Measurements from ENCODE around the gene GALNT3.

The GALNT3 gene

DNA sequence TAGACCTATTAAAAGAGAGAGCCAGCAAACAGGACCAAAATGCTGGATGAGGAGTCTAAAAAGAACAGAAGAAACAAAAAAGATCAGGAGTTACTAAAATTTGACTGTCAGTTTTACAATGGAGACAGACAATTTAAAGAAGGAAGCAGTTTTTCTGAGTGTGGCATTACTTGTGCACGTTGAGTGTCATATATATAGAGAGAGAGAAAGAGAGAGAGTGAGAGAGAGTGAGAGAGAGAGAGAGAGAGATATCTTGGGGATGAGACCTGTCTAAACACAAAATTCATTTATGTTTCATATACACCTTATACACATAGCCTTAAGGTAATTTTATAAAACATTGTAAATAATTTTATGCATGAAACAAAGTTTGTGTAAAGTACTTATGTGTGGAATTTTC lies 2.1 kb upstream of the GALNT3 start:
- no peak for DNase-seq (ENCODE audit: low spot score)

- no peak for DNase-seq (ENCODE audit: low spot score)
These were observed 964 bp upstream of the GALNT3 start for GRCh38 chr2:165795011-165795410.

GRCh38 chr2:165794536-165794928 lies 485 bp upstream of the GALNT3 start:
- peak; percentile 62 for DNase-seq (ENCODE audit: low spot score)

- DNase-seq (ENCODE audit: low spot score), result peak; percentile 63
These were observed 777 bp downstream of the GALNT3 start for GRCh38 chr2:165793161-165793778.

GRCh38 chr2:165792104-165792454 lies 2.0 kb downstream of the GALNT3 start:
- DNase-seq (ENCODE audit: low spot score), result no peak

DNA sequence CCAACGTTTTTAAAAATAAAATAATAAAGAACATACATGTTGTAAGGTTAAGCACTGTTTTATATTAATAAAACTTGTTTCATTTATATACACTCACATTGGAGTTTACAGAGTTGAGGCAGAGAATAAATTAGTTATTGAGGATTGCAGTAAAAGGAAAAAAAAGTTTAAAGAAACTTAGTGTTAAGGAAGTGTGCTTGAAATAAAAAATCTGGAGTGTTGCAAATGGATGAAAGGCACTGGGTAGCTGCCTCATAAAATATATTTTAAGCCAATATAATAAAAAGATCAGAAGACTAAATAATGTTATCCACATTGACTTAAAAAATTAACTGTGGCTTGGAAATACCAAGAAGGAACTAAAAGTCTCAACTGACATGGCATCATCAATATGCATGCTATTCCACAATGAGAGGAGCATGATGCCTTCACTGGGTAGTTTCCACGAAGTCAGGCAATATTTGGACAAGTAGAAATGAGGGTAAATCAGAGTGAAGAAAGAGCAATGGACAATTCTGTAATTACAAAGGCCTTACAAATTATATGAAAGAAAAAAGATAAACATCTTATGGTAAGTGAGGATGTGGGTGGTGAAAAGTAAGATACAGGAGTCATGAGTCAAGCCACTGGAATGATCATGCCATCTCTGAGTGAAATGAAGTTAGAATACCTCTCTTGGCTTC lies 2.5 kb downstream of the GALNT3 start:
- no peak for DNase-seq (ENCODE audit: low spot score)

DNA sequence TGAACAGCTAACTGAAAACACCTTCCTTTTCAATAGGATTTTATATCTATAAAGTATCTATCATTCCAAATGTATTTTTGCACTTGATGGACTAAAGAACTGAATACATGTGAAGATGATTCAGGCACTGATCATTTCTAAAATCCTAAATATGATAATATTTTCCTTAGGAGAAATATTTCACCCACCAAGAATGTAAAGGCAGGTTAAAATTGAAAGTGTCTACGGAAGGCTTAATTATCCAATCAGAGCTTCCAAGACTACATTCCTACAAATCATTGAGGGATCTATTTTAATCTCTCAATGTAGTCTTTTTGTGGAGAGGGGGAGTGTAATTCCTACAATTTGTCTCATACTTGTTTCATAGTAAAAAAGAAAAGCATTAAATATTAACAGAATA lies 3.6 kb downstream of the GALNT3 start:
- no peak for DNase-seq (ENCODE audit: low spot score)

- no peak for DNase-seq (ENCODE audit: low spot score)
These were observed 6.7 kb downstream of the GALNT3 start for GRCh38 chr2:165787334-165787733.

GRCh38 chr2:165779706-165780105 lies 14.3 kb downstream of the GALNT3 start:
- DNase-seq (ENCODE audit: low spot score), result no peak

- DNase-seq (ENCODE audit: low spot score), result no peak
These were observed 15.2 kb downstream of the GALNT3 start for GRCh38 chr2:165778653-165779451.

- no peak for DNase-seq (ENCODE audit: low spot score)
These were observed 15.9 kb downstream of the GALNT3 start for GRCh38 chr2:165778187-165778556.

DNA sequence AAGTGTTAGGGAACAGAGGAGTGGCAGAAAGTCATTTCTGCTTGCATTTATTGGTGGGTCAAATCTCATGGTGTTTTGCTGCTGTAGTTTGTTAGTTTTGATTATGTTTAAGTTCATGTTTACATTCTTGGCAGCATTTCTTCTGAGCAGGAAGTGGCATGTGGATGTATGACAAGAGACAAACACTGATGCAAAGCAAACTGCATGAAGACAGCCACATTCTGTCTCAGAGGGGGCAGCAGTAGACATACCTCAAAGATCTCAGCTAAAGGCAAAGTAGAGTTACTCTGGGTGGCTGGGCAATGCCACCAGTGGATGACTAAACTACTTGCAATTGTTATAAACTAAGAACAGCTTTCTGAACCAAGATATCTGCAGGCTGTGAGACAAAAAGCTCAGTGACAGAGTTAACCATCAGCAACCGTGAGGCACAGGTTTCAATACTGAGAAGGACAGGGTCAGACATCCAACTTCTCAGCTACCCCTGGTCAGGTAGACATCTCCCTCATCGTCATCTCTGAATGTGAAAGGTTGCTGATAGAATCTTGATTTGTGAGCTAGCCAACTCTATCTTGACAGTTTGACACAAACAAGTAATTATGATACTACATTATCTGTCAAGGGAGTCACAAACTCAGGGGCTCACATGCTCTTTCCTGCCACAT lies 16.4 kb downstream of the GALNT3 start:
- no peak for DNase-seq (ENCODE audit: low spot score)

GRCh38 chr2:165776796-165777195 lies 17.3 kb downstream of the GALNT3 start:
- no peak for DNase-seq (ENCODE audit: low spot score)

DNA sequence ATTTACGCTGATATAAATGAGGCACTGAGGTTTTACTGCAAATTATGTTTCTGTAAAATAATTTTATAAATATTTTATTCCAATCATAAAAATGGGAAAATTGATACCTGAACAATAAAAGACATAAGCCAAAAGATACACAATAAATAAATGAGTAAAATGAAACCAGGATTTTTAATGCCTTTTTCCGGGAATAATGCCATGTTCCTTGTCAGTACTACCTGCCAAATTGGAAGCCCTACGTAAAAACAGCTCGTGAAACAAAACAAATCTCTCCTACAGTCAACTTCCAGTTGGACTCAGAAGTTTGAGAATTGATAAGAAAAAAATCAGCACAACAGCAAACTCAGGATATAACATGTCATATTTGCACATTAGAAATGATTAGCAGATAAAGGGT lies 18.0 kb downstream of the GALNT3 start:
- no peak for DNase-seq (ENCODE audit: low spot score)

DNA sequence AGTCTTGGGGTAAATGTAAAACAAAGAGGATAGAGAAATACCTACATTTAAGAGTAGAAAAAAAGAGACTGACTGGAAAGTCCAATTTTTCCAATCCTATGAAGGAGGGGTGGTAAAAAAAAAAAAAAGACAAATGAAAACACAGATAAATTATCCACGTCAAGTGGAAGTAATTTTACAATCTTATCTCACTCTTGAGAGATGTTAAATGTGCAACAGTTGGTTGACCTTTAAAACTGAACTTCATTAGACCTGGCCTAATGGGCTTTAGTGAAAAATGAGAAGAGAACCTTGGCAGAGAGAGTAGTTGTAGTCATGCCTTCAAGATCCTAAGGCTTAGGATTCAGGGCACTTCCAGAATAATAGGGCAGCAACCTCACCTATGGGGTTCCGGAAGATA lies 20.4 kb downstream of the GALNT3 start:
- DNase-seq (ENCODE audit: low spot score), result no peak

- no peak for DNase-seq (ENCODE audit: low spot score)
These were observed 21.9 kb downstream of the GALNT3 start for GRCh38 chr2:165772183-165772582.

DNA sequence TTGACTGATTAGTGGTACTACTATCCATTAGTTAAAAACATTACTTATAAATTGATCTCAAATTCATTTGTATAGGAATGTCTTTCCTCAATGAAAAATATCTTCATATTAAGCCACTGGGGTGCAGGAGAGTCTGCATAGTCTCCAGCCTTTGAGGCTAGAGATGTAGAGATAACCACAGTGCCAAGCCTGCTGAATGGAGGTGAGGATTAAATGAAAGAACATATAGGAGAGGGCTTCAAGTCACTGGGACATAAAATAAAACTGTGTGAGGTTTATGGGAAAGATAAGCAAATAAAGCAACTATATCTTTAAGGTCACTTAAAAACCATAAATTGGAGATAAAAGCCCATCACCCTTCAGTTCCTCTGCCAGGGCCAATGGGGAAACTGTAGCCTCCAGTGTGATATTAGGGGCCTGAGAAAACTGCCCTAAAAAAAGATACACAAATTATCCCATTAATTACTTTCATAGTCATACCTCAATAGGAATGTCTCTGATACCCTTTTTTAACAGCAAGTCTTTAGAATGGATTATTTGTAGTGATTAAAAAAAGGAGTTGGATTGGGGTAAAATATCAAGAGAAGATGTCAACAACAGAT lies 27.6 kb downstream of the GALNT3 start:
- DNase-seq (ENCODE audit: low spot score), result no peak

DNA sequence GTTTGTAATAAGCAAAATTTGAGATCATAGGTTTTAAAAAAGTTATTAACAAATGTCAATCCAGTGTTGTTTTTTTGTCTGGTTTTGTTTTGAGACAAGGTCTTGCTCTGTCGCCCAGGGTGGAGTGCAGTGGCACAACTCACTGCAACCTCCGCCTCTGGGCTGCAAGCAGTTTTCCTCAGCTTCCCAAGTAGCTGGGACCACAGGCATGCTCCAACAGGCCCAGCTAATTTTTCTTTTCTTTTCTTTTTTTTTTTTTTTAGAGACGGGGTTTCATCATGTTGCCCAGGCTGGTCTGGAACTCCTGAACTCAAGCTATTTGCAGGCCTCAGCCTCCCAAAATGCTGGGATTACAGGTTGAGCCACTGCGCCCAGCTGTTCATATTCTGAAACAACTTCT lies 31.3 kb downstream of the GALNT3 start:
- no peak for DNase-seq (ENCODE audit: low spot score)

DNA sequence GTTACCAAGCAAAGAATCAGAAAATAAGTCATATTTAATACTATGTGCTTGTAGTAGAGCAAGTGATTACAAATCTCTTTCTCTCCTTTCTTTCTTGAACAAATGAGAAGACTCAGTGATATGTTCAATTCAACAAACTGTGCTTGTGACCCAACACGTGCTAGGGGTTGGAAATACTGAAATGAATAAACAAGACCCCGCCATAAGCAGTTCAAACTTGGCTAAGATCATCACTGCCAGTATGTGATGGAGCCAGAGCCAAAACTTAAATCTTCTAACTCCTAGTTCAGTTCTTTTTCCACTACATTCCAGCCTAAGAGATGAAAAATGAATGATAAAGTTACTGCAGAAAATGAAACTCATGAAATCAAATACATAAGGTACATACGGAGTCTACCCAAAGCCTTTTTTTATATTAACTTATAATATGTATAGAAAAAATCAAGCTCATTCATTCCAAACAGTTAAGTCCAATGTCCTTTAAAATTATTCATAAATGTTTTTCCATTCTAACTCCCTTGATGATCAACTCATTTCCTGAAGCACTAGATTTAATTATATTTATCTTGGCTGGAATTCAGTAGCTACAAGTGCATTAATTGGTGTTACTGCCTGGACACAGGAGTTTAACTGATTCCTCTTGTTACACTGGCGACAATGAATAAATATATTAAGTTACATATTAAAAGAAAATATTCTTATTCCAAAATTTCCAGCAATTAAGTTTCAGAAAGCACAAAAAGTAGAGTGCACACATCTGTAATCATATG lies 36.0 kb downstream of the GALNT3 start:
- DNase-seq (ENCODE audit: low spot score), result no peak

- DNase-seq (ENCODE audit: low spot score), result no peak
These were observed 47.5 kb downstream of the GALNT3 start for GRCh38 chr2:165746501-165746900.

GRCh38 chr2:165745916-165746315 lies 48.1 kb downstream of the GALNT3 start:
- no peak for DNase-seq (ENCODE audit: low spot score)

DNA sequence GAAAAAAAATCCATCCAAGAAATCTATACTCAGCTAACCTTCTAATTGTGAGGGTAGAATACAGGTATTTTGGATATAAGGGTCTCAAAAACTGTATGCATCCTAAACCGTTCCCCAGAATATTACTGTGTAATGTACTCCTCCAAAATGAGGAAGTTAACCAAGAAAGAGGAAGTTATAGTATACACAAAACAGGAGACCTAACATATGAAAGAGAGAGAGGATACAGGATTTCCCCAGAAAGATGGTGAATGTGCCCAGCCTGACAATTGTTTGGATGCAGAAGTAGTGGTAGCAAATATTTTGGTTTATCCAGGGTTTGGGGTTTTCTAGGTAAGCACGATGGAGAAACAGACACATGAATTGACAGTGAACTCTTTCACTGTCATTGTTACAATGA lies 50.6 kb downstream of the GALNT3 start:
- no peak for DNase-seq (ENCODE audit: low spot score)
